ENCODE results near the gene C18orf54. TPM values are rescaled to one million over a fixed set of nuclear protein-coding genes. Genes with fewer than 3 reads are reported as not detected.
"Not testable (repeated sequence)": the region's sequence is repeated elsewhere in the genome, so short reads cannot be mapped to it uniquely, and the experiment has no call there.

C18orf54 gene
- polyA plus RNA-seq, 12 donors, result 4.1 to 10.8 (median 7.3) TPM; not detected in 1

GRCh38 chr18:54386043-54386442 lies 28.3 kb downstream of the C18orf54 start:
- no peak for DNase-seq

GRCh38 chr18:54386800-54387495 lies 29.2 kb downstream of the C18orf54 start:
- DNase-seq, result not testable (repeated sequence)

GRCh38 chr18:54387631-54388030 lies 29.9 kb downstream of the C18orf54 start:
- DNase-seq, result no peak

- DNase-seq, result no peak
Measured at GRCh38 chr18:54388203-54389142, 30.8 kb downstream of the C18orf54 start.

- DNase-seq, result no peak
Measured at GRCh38 chr18:54389143-54389505, 31.4 kb downstream of the C18orf54 start.

GRCh38 chr18:54390838-54391237 lies 33.1 kb downstream of the C18orf54 start:
- no peak for DNase-seq

GRCh38 chr18:54392543-54393023 lies 34.9 kb downstream of the C18orf54 start:
- DNase-seq, result peak; percentile 53

GRCh38 chr18:54393648-54394294 lies 36.1 kb downstream of the C18orf54 start:
- no peak for DNase-seq

GRCh38 chr18:54396760-54397159 lies 39.1 kb downstream of the C18orf54 start:
- DNase-seq, result no peak

GRCh38 chr18:54405290-54405689 lies 47.6 kb downstream of the C18orf54 start:
- no peak for DNase-seq

- no peak for DNase-seq
Measured at GRCh38 chr18:54411781-54412180, 54.1 kb downstream of the C18orf54 start.

- no peak for DNase-seq
Measured at GRCh38 chr18:54415086-54415485, 57.4 kb downstream of the C18orf54 start.

GRCh38 chr18:54416436-54416835 lies 58.7 kb downstream of the C18orf54 start:
- no peak for DNase-seq

- DNase-seq, result no peak
Measured at GRCh38 chr18:54423831-54424230, 66.1 kb downstream of the C18orf54 start.

GRCh38 chr18:54426085-54426665 lies 68.5 kb downstream of the C18orf54 start:
- DNase-seq, result no peak

Other genes with a start within 250 kb of the C18orf54 start
- 100 to 1,000 TPM in 1 of 12 donors, 10 to 100 TPM in 10, not detected in 1; 23.1 to 107 (median 44.7) TPM for gene MBD2, start 133.2 kb upstream of the C18orf54 start, polyA plus RNA-seq (ENCODE audit: insufficient read length in 12 of 12)
- 10 to 100 TPM in 11 of 12 donors, not detected in 1; 16.6 to 53.0 (median 37.5) TPM for gene POLI, start 88.4 kb upstream of the C18orf54 start, polyA plus RNA-seq (ENCODE audit: insufficient read length in 12 of 12)
- under 1 TPM in 2 of 12 donors, not detected in 10; 0.22 to 0.32 TPM for gene STARD6, start within 50 bp of the C18orf54 start, polyA plus RNA-seq (ENCODE audit: insufficient read length in 12 of 12)
- gene DYNAP, start 233.3 kb downstream of the C18orf54 start, polyA plus RNA-seq (ENCODE audit: insufficient read length in 12 of 12), result under 1 TPM in 3 of 12 donors, not detected in 9; 0.09 to 0.12 (median 0.09) TPM